ENCODE measurements around the gene RIN3.

GRCh38 chr14:92582706-92583452 is 69.3 kb downstream of the RIN3 start:
- no peak for TF ChIP-seq CTCF (IDR thresholded peaks at IDR 0.05)
- no peak for TF ChIP-seq POLR2AphosphoS5 (IDR thresholded peaks at IDR 0.05)
- TF ChIP-seq EP300 (IDR thresholded peaks at IDR 0.05), result no peak
- TF ChIP-seq POLR2A (IDR thresholded peaks at IDR 0.05), result no peak

Measured in suprapubic skin (tissue), 4 donors.